22Rv1 (cell line): ENCODE measurements around the gene GFER.

Experiments
- H3K27ac ChIP-seq: fragments of 450-650 bp; 2 replicates; pipeline ENCODE4 v1.5.1; 2017
- ZFX ChIP-seq: fragments of 450-650 bp; IDR thresholded peaks from 2 replicates; pipeline ENCODE4 v1.6.1; 2017; ENCODE audit warnings: antibody characterized with exemption, borderline replicate concordance
- TF ChIP-seq, protein P1 (sequence below): fragments of 450-650 bp; IDR thresholded peaks from 2 replicates; pipeline ENCODE4 v1.5.1; 2017; ENCODE audit warnings: mild to moderate bottlenecking

GFER gene

DNA sequence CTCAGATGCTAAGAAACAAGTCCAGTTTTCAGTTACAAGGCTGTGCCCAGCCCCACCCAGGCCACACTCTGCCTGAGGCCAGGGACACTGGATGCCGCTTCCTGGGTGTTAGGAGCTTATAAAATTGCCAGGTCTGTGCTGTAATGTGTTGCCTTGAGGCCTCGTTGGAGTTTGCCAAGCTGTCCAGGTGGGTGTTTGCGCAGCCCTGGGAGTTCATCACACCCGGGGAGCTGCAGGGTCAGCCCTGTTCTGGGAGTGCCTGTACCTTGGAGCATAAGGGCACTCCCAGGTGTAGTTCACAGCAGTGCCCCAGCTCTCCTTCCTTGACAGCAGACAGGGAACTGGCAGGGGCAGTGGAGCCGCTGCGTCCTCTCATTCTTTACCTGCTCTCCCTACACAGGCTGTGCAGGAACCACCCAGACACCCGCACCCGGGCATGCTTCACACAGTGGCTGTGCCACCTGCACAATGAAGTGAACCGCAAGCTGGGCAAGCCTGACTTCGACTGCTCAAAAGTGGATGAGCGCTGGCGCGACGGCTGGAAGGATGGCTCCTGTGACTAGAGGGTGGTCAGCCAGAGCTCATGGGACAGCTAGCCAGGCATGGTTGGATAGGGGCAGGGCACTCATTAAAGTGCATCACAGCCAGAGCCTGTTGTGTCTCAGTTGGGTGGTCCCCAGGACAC lies 1.6 kb downstream of the GFER start:
- TF ChIP-seq ZFX = no peak
- TF ChIP-seq, protein P1, sequence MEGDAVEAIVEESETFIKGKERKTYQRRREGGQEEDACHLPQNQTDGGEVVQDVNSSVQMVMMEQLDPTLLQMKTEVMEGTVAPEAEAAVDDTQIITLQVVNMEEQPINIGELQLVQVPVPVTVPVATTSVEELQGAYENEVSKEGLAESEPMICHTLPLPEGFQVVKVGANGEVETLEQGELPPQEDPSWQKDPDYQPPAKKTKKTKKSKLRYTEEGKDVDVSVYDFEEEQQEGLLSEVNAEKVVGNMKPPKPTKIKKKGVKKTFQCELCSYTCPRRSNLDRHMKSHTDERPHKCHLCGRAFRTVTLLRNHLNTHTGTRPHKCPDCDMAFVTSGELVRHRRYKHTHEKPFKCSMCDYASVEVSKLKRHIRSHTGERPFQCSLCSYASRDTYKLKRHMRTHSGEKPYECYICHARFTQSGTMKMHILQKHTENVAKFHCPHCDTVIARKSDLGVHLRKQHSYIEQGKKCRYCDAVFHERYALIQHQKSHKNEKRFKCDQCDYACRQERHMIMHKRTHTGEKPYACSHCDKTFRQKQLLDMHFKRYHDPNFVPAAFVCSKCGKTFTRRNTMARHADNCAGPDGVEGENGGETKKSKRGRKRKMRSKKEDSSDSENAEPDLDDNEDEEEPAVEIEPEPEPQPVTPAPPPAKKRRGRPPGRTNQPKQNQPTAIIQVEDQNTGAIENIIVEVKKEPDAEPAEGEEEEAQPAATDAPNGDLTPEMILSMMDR = no peak
- H3K27ac ChIP-seq = peak overlapping the region; percentile 96

DNA sequence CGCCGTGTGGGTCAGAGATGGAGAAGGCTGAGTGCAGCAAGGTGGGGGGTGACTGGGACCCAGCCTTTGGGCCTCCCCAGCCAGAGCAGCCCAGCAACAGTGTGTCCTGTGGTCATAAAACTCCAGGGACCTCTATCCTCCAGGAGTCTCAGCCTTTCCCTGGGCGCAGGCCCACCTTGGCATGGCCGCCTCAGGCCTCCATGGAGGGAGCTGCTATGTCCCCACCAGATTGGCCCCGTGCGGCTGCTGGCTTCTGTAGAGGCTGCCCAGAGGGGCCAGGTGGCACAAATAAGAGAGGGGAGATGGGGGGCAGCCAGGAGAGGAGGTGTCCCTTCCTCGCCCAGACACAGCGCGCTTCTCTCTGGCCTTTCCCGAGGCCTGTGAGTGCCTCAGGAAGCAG lies 3.2 kb downstream of the GFER start:
- no peak overlapping the region for H3K27ac ChIP-seq
- TF ChIP-seq ZFX = no peak
- TF ChIP-seq, protein P1 = no peak

DNA sequence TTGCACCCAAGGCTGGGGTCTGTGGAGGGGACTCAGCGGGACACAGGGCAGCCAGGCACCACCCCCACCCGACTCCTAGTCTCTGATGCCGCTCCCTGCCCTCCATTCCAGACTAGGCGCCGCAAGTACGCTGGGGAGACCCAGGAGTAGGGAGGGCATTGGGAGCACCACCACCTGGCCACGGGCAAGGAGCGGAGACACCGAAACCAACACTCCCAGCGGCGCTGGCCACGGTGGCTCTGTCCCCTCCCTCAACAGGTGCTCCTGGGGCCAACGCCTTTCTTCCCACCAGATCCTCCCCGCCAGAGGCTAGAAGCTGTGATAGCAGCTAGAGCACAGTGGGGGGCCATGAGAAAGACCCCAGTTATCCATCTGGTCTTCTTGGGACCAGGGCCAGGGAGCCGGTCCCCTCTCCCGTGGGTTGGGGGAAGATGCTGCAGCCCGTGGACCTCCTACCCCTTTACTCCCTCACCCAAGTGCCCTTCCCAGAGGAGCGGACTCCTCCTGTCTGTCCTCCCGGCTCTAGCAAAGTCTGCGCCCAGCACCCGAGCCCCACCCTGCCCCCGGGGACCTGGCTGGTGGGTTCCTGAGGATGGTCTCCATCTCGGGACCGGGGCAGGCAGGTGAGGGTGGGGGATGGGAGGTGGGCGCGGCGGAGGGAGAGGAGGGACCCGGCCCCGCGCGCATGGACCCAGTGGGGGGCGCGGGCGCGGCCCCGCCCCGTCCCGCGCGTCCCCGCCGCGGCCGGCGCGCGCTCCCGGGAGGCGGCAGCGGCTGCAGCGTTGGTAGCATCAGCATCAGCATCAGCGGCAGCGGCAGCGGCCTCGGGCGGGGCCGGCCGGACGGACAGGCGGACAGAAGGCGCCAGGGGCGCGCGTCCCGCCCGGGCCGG lies 5.5 kb downstream of the GFER start, which contains the start of gene SYNGR3:
Gene SYNGR3, plus strand, starts transcription at position 762 of the 892 bp plus-strand sequence. CDS start 133 bp downstream, outside the sequence.
- no peak for TF ChIP-seq ZFX
- TF ChIP-seq, protein P1 = no peak
- H3K27ac ChIP-seq = peak within 1 kb of the TSS; percentile 78

DNA sequence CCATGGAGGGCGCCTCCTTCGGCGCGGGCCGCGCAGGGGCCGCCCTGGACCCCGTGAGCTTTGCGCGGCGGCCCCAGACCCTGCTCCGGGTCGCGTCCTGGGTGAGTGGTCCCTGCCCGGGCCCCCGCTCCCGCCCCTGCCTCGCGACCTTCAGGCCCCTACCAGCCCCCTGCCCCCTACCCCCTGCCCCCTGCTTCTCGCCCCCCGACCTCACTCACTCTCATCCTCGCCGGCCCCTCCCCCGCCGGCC lies 6.0 kb downstream of the GFER start:
- peak overlapping the region; percentile 78; the same call in 1 of the 2 replicates for H3K27ac ChIP-seq
- TF ChIP-seq ZFX = no peak
- TF ChIP-seq, protein P1 = no peak

DNA sequence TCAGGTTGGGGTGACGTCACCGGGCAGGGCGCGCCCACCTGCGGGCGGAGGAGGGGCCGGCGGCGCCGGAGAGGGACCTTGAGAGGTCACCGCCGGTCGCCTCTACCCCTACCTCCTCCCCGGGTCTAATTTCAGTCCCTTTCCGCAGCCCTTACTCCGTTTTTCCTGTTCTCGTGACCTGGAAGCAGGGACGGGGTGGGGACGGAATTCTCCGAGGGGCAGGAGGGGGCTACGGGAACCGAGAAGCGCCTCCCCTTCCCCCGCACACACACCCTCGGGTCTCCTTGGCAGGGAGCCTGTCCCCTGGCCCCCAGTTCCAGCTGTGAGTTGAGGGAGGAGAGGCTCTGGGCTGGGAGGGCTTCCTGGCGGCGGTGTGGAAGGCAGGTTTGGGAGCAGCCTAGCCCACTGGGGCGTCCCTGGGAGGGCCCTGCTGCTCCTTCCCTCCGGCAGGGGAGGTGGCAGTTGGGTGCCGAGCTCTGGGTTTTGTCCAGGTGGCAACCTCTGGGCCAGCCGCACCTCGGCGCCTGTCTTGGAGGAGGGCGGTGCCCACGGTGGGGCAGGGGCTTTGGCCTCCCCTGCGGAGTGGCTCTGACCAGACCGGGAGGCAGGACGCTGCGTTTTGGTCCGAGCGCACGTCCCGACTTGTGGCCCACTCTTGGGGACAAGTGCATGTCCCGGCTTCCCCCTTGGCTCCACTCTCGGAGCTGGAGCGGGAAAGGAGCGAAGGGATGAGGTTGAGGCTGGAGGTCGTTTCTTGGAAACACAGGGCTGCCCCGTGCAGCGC lies 6.5 kb downstream of the GFER start:
- H3K27ac ChIP-seq = peak overlapping the region; percentile 78
- no peak for TF ChIP-seq ZFX
- TF ChIP-seq, protein P1 = no peak

DNA sequence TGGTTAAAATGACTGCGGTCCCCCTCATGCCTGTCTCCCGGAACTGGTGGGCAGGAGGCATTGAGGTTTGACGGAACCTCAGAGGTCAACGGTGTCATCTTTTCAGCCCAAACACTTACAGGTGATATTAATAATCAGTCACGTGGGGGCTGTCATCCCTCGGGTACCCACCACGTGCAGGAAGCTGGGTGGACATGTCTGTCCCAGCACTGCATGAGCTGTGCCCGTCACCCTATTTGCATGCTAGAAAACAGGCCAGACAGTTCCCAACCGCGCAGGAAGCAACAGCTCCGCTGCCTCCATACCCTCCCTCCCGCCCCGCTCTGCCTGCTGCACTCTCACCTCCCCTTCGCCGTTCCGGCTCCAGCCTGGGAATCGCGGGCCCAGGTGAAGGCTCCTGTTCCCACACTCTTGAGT lies 7.2 kb downstream of the GFER start:
- TF ChIP-seq, protein P1 = no peak
- TF ChIP-seq ZFX = no peak
- H3K27ac ChIP-seq = peak overlapping the region; percentile 78
